ENCODE measurements around the gene CACNA1C. TPM values are rescaled to one million over a fixed set of nuclear protein-coding genes. Genes with fewer than 3 reads are reported as not detected.

CACNA1C gene
- total and polyA plus RNA-seq, 2 donors (not counting 1 experiment from before 2014, with no cell fraction given): 0.01 to 0.02 TPM

DNA sequence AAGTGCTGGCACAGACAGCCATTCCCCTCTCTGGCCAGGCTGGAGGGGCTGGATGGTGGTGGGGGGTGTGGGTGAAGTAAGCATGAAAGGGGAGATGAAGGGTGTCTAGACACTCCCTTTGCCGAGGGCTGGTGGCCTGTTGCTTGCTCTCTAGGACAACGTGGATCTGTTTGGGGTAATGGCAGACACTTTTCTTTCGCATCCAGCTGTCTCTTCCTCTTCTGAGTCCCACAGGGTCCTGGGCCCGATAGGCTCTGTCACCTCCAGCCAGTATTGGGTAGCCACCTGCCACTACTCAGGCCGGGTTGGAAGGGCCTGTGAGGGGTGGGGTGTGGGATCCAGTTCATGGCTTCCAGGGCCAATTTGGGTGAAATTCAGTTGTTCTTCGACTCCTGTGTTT lies 218.1 kb downstream of the CACNA1C start:
- no peak for DNase-seq
- H3K4me1 Mint-ChIP-seq: no peaks in the 10 kb centered on the region
- H3K27ac Mint-ChIP-seq: no peak overlapping the region
- no peaks in the 10 kb centered on the region for H3K27me3 Mint-ChIP-seq
- Histone ChIP-seq H3K4me2 (replicated peaks; ENCODE audit: low read depth, low read length, poor library complexity, severe bottlenecking) (no peak overlapping the region), H3K9ac (ENCODE audit: low read length) (no peak overlapping the region), H3K27me3 (replicated peaks in 1 of 4; ENCODE audit: control extremely low read depth in 1 of 4, control insufficient read depth in 3 of 4, insufficient read depth in 4 of 4, low read length in 3 of 4) (no peaks in the 10 kb centered on the region), H3K79me2 (ENCODE audit: control insufficient read depth, insufficient read depth, low read length) (no peaks in the 10 kb centered on the region), H3K9me3 (ENCODE audit: control extremely low read depth in 1 of 3, control insufficient read depth in 2 of 3, insufficient read depth in 1 of 3, low read length in 2 of 3) (no peaks in the 10 kb centered on the region), H3K4me1 (ENCODE audit: control insufficient read depth in 2 of 2, insufficient read depth in 2 of 2, low read length in 2 of 2) (no peaks in the 10 kb centered on the region), H3K27ac (ENCODE audit: low read length in 2 of 2) (no peak overlapping the region), H3K4me3 (ENCODE audit: control extremely low read depth in 1 of 5, extremely low read depth in 1 of 5, insufficient read depth in 1 of 5, low read depth in 2 of 5, low read length in 4 of 5) (no peak overlapping the region), H3K36me3 (replicated peaks in 1 of 2; ENCODE audit: control extremely low read depth in 1 of 2, control insufficient read depth in 1 of 2, extremely low read depth in 1 of 2, insufficient read depth in 2 of 2, low read length in 1 of 2) (no peaks in the 10 kb centered on the region), H4K20me1 (ENCODE audit: control insufficient read depth, insufficient read depth, low read length, poor library complexity, severe bottlenecking) (no peaks in the 10 kb centered on the region), H2AFZ (ENCODE audit: insufficient read depth, low read depth, low read length, poor library complexity, severe bottlenecking) (no peak overlapping the region)
- TF ChIP-seq EZH2 (IDR thresholded peaks at IDR 0.05; ENCODE audit: borderline replicate concordance, insufficient read depth, low read depth, low read length, poor library complexity, severe bottlenecking): no peak
- no peak for ATAC-seq (ENCODE audit: low read depth)
- WGBS (ENCODE audit: insufficient coverage): 96% methylated on average over 3 of the region's 6 CpGs
- no peaks in the 10 kb centered on the region for H3K9me3 Mint-ChIP-seq (ENCODE audit: insufficient read depth)
- no peak overlapping the region for H3K4me3 Mint-ChIP-seq
- POLR2A ChIA-PET: no interaction called here
- intact Hi-C loops (cut with micrococcal nuclease): no loop called here
- CTCF ChIA-PET: no interaction called here

DNA sequence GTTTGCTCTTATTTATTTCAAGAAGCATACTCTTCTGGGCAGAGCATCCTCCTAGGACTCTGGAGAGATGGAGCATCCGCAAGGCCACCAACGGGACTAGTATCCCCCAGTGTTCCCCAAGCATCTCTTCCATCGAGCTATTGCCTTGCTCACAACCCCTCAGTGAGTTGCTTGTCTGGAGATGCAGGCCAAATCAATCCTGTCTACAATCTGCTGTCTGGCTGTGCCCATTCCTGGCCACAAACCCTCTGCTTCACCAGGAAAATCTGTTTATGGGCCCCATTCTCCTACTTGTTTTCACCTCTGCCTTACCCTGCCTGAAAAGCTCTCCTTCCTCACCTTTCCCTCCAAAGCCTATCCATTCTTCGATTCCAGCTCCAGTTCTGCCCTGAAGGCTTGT lies 219.2 kb downstream of the CACNA1C start:
- no peak overlapping the region for H3K4me3 Mint-ChIP-seq
- H3K4me1 Mint-ChIP-seq: no peaks in the 10 kb centered on the region
- intact Hi-C loops (cut with micrococcal nuclease): no loop called here
- no peak for TF ChIP-seq EZH2 (IDR thresholded peaks at IDR 0.05; ENCODE audit: borderline replicate concordance, insufficient read depth, low read depth, low read length, poor library complexity, severe bottlenecking)
- TF ChIP-seq, protein P1, sequence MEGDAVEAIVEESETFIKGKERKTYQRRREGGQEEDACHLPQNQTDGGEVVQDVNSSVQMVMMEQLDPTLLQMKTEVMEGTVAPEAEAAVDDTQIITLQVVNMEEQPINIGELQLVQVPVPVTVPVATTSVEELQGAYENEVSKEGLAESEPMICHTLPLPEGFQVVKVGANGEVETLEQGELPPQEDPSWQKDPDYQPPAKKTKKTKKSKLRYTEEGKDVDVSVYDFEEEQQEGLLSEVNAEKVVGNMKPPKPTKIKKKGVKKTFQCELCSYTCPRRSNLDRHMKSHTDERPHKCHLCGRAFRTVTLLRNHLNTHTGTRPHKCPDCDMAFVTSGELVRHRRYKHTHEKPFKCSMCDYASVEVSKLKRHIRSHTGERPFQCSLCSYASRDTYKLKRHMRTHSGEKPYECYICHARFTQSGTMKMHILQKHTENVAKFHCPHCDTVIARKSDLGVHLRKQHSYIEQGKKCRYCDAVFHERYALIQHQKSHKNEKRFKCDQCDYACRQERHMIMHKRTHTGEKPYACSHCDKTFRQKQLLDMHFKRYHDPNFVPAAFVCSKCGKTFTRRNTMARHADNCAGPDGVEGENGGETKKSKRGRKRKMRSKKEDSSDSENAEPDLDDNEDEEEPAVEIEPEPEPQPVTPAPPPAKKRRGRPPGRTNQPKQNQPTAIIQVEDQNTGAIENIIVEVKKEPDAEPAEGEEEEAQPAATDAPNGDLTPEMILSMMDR (IDR thresholded peaks at IDR 0.05): no peak
- H3K27me3 Mint-ChIP-seq: no peaks in the 10 kb centered on the region
- H3K27me3 ChIP-seq (replicated peaks in 1 of 4; ENCODE audit: control extremely low read depth in 1 of 4, control insufficient read depth in 3 of 4, insufficient read depth in 4 of 4, low read length in 3 of 4): no peaks in the 10 kb centered on the region
- 91% methylated on average over 4 of the region's 4 CpGs for WGBS (ENCODE audit: insufficient coverage)
- CTCF ChIA-PET: no interaction called here
- ATAC-seq (ENCODE audit: low read depth) (no peak), DNase-seq (no peak)
- no peaks in the 10 kb centered on the region for H3K9me3 ChIP-seq (ENCODE audit: control extremely low read depth in 1 of 3, control insufficient read depth in 2 of 3, insufficient read depth in 1 of 3, low read length in 2 of 3)
- H3K9me3 Mint-ChIP-seq (ENCODE audit: insufficient read depth): no peaks in the 10 kb centered on the region
- no peak overlapping the region for H3K4me3 ChIP-seq (ENCODE audit: control extremely low read depth in 1 of 5, extremely low read depth in 1 of 5, insufficient read depth in 1 of 5, low read depth in 2 of 5, low read length in 4 of 5)
- H2AFZ ChIP-seq (ENCODE audit: insufficient read depth, low read depth, low read length, poor library complexity, severe bottlenecking): no peak overlapping the region
- H3K27ac Mint-ChIP-seq: no peak overlapping the region
- no peaks in the 10 kb centered on the region for H3K36me3 ChIP-seq (replicated peaks in 1 of 2; ENCODE audit: control extremely low read depth in 1 of 2, control insufficient read depth in 1 of 2, extremely low read depth in 1 of 2, insufficient read depth in 2 of 2, low read length in 1 of 2)
- H3K79me2 ChIP-seq (ENCODE audit: control insufficient read depth, insufficient read depth, low read length): no peaks in the 10 kb centered on the region
- H4K20me1 ChIP-seq (ENCODE audit: control insufficient read depth, insufficient read depth, low read length, poor library complexity, severe bottlenecking): no peaks in the 10 kb centered on the region
- H3K4me2 ChIP-seq (replicated peaks; ENCODE audit: low read depth, low read length, poor library complexity, severe bottlenecking): no peak overlapping the region
- H3K4me1 ChIP-seq (ENCODE audit: control insufficient read depth in 2 of 2, insufficient read depth in 2 of 2, low read length in 2 of 2): no peaks in the 10 kb centered on the region
- no peak overlapping the region for H3K27ac ChIP-seq (ENCODE audit: low read length in 2 of 2)
- POLR2A ChIA-PET: no interaction called here
- no peak overlapping the region for H3K9ac ChIP-seq (ENCODE audit: low read length)

All from B cell (primary cell).